ENCODE results near the gene RSBN1.

DNA sequence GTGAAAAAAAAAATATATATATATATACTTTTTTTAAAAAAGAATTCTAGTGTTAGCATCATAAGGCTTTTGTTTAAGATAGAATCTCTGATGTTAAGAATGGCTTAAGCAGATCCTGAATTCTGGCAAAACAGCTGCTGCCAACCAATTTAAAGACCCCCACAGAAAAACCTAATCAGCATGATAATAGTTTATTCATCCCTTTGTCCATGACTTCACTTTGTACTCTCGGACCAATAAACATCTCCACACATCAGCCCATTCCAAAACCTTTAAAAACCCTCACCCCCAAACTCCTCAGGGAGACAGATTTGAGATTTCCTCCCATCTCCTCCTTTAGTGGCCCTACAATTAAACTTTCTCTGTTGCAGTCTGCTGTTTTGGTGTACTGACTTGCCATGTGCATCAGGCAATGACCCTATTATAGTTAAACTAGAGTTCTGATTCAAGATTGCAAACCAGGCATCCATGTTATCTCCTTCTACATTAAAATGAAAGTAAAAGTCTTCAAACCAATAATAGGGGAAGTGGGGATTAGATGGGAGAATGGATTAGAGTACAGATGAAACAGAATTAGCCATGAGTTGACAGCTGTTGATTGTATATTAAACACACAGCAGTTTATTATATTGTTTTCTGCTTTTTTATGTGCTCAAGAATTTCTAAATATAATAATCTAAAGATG is 43.2 kb downstream of the RSBN1 start:
- no peak for TF ChIP-seq REST (IDR thresholded peaks at IDR 0.05; ENCODE audit: low read depth, low read length)
- no peak for TF ChIP-seq CTCF (IDR thresholded peaks at IDR 0.05)
- TF ChIP-seq EP300 (IDR thresholded peaks at IDR 0.05; ENCODE audit: borderline replicate concordance in 1 of 2, low read depth in 1 of 2, low read length in 1 of 2): no peak
- TF ChIP-seq EZH2phosphoT487 (IDR thresholded peaks at IDR 0.05; ENCODE audit: borderline replicate concordance, low read depth): no peak
- no peak for TF ChIP-seq GATA2 (CRISPR knock-in tag; IDR thresholded peaks at IDR 0.05)
- no peak for TF ChIP-seq POLR2AphosphoS5 (IDR thresholded peaks at IDR 0.05; ENCODE audit: low read depth, low read length)
- TF ChIP-seq SMC3 (IDR thresholded peaks at IDR 0.05; ENCODE audit: low read depth, low read length): no peak
- no peak for TF ChIP-seq CHD2 (IDR thresholded peaks at IDR 0.05; ENCODE audit: low read length, partially characterized antibody)
- no peak for TF ChIP-seq TAF1 (IDR thresholded peaks at IDR 0.05; ENCODE audit: borderline replicate concordance, low read depth, low read length)
- TF ChIP-seq, protein P1, sequence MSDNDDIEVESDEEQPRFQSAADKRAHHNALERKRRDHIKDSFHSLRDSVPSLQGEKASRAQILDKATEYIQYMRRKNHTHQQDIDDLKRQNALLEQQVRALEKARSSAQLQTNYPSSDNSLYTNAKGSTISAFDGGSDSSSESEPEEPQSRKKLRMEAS (IDR thresholded peaks at IDR 0.05; ENCODE audit: low read depth): no peak
- TF ChIP-seq FOSL2 (IDR thresholded peaks at IDR 0.05; ENCODE audit: borderline replicate concordance, low read depth): no peak
- TF ChIP-seq NRF1 (IDR thresholded peaks at IDR 0.05; ENCODE audit: low read depth, low read length): no peak
